GM23338 (cell line): ENCODE data around the gene ARSH. TPM values are rescaled to one million over a fixed set of nuclear protein-coding genes. Genes with fewer than 3 reads are reported as not detected.

Experiments used
- ATAC-seq: fragments of 200-7000 bp; cut with Tn5 transposase; 3 replicates; pipeline ENCODE4 v1.9.1; 2020
- DNase-seq: peaks from one replicate; pipeline ENCODE4 v3.0.0-alpha.2; 2015; ENCODE audit warnings: low spot score
- H2AFZ ChIP-seq: fragments of 200-600 bp; sonication (generic); 2 replicates; pipeline ENCODE4 v1.8.0; 2016; ENCODE audit warnings: antibody characterized with exemption, mild to moderate bottlenecking, moderate library complexity
- H3F3A ChIP-seq: fragments of 200-600 bp; sonication (generic); replicated peaks from 2 replicates; pipeline ENCODE4 v1.8.0; 2017; ENCODE audit warnings: antibody characterized with exemption, mixed run types, low read depth
- H3K27ac ChIP-seq: fragments of 200-600 bp; sonication (generic); 2 replicates; pipeline ENCODE4 v1.6.1; 2016; ENCODE audit warnings: low read depth
- H3K27me3 ChIP-seq: fragments of 200-600 bp; sonication (generic); 2 replicates; pipeline ENCODE4 v1.8.0; 2016; ENCODE audit warnings: mild to moderate bottlenecking, mixed run types, moderate library complexity; ENCODE audit not compliant: insufficient read depth
- H3K36me3 ChIP-seq: fragments of 200-600 bp; sonication (generic); 2 replicates; pipeline ENCODE4 v1.8.0; 2016; ENCODE audit warnings: mild to moderate bottlenecking; ENCODE audit not compliant: insufficient read depth
- H3K4me1 ChIP-seq: fragments of 200-600 bp; sonication (generic); 2 replicates; pipeline ENCODE4 v1.8.0; 2016; ENCODE audit warnings: mild to moderate bottlenecking, moderate library complexity; ENCODE audit not compliant: insufficient read depth
- H3K4me2 ChIP-seq: fragments of 200-600 bp; sonication (generic); 2 replicates; pipeline ENCODE4 v1.7.1; 2017; ENCODE audit warnings: mixed run types
- H3K4me3 ChIP-seq: fragments of 200-600 bp; sonication (generic); 2 replicates; pipeline ENCODE4 v1.6.1; 2016; ENCODE audit warnings: mixed run types
- H3K79me2 ChIP-seq: fragments of 200-600 bp; sonication (generic); replicated peaks from 2 replicates; pipeline ENCODE4 v1.8.0; 2017; ENCODE audit warnings: mild to moderate bottlenecking; ENCODE audit not compliant: insufficient read depth
- H3K9me2 ChIP-seq: fragments of 200-600 bp; sonication (generic); 2 replicates; pipeline ENCODE4 v1.8.0; 2017; ENCODE audit not compliant: insufficient read depth
- H4K20me1 ChIP-seq: fragments of 200-600 bp; sonication (generic); replicated peaks from 2 replicates; pipeline ENCODE4 v1.8.0; 2017; ENCODE audit warnings: mild to moderate bottlenecking; ENCODE audit not compliant: insufficient read depth
- H3K27ac Mint-ChIP-seq: 2 replicates; pipeline ENCODE4 v1.8.0; 2020; ENCODE audit warnings: inconsistent platforms, mild to moderate bottlenecking, moderate library complexity, mixed read lengths
- H3K27me3 Mint-ChIP-seq: 3 replicates; pipeline ENCODE4 v1.8.0; 2022; ENCODE audit warnings: low read depth, mild to moderate bottlenecking, moderate library complexity, mixed read lengths, inconsistent platforms; ENCODE audit not compliant: insufficient read depth, poor library complexity
- H3K36me3 Mint-ChIP-seq: 3 replicates; pipeline ENCODE4 v1.8.0; 2021; ENCODE audit warnings: low read depth, mild to moderate bottlenecking, inconsistent platforms, moderate library complexity, mixed read lengths
- H3K4me1 Mint-ChIP-seq: 3 replicates; pipeline ENCODE4 v1.8.0; 2020; ENCODE audit warnings: mild to moderate bottlenecking, inconsistent platforms, mixed read lengths
- H3K4me3 Mint-ChIP-seq: 3 replicates; pipeline ENCODE4 v1.8.0; 2021; ENCODE audit warnings: moderate library complexity, mild to moderate bottlenecking, inconsistent platforms, mixed read lengths
- H3K9me3 Mint-ChIP-seq: 3 replicates; pipeline ENCODE4 v1.8.0; 2020; ENCODE audit warnings: moderate library complexity, mild to moderate bottlenecking, inconsistent platforms, mixed read lengths
- CREB1 ChIP-seq: fragments of 250-450 bp; sonication (Bioruptor Pico); IDR thresholded peaks from 2 replicates; pipeline ENCODE4 v1.5.0; 2020; ENCODE audit warnings: low read depth, mild to moderate bottlenecking, moderate library complexity
- CTCF ChIP-seq, 2 experiments: fragments of 200-600 bp in 1 of 2; sonication (generic) in 1 of 2; conservative IDR thresholded peaks; 2 replicates each; pipeline versions ENCODE4 v1.5.1 to v1.6.1; 2016 to 2017; ENCODE audit warnings: antibody characterized with exemption in 2 of 2, low read depth in 2 of 2, mild to moderate bottlenecking in 2 of 2, moderate library complexity in 1 of 2
- ETS1 ChIP-seq: IDR thresholded peaks from 2 replicates; pipeline ENCODE4 v1.6.1; 2016; ENCODE audit warnings: antibody characterized with exemption
- EZH2 ChIP-seq: fragments of 200-600 bp; sonication (generic); IDR thresholded peaks from one replicate; pipeline ENCODE4 v1.8.0; 2017; ENCODE audit warnings: antibody characterized with exemption, mild to moderate bottlenecking, low read depth; ENCODE audit not compliant: unreplicated experiment
- EZH2phosphoT487 ChIP-seq: fragments of 200-600 bp; sonication (generic); IDR thresholded peaks from one replicate; pipeline ENCODE4 v1.8.1; 2018; ENCODE audit warnings: antibody characterized with exemption; ENCODE audit not compliant: unreplicated experiment
- JUNB ChIP-seq: IDR thresholded peaks from one replicate; pipeline ENCODE4 v1.6.1; 2016; ENCODE audit warnings: antibody characterized with exemption; ENCODE audit not compliant: unreplicated experiment
- NANOG ChIP-seq: IDR thresholded peaks from 2 replicates; pipeline ENCODE4 v1.6.1; 2016; ENCODE audit warnings: antibody characterized with exemption, borderline replicate concordance
- POLR2AphosphoS5 ChIP-seq: IDR thresholded peaks from 2 replicates; pipeline ENCODE4 v1.6.1; 2016; ENCODE audit warnings: antibody characterized with exemption, low read depth
- REST ChIP-seq: IDR thresholded peaks from one replicate; pipeline ENCODE4 v1.6.1; 2018; ENCODE audit warnings: antibody characterized with exemption; ENCODE audit not compliant: unreplicated experiment
- STAT1 ChIP-seq: IDR thresholded peaks from one replicate; pipeline ENCODE4 v1.6.1; 2016; ENCODE audit warnings: antibody characterized with exemption; ENCODE audit not compliant: unreplicated experiment
- ZNF114 ChIP-seq: fragments of 250-450 bp; sonication (Bioruptor Pico); IDR thresholded peaks from 2 replicates; pipeline ENCODE4 v1.5.0; 2020; ENCODE audit warnings: mild to moderate bottlenecking, moderate library complexity
- ZNF331 ChIP-seq: fragments of 250-450 bp; sonication (Bioruptor Pico); IDR thresholded peaks from 2 replicates; pipeline ENCODE4 v1.5.0; 2020; ENCODE audit warnings: low read depth, mild to moderate bottlenecking, moderate library complexity
- ZNF462 ChIP-seq: fragments of 250-450 bp; sonication (Bioruptor Pico); IDR thresholded peaks from 2 replicates; pipeline ENCODE4 v1.5.0; 2020; ENCODE audit warnings: mild to moderate bottlenecking, moderate library complexity
- polyA plus RNA-seq: library from polyadenylated mRNA; unstranded; fragments of >200 nt; fragmentation: Nextera tagmentation; extraction: Ambion mirVana; gene quantifications from 2 replicates; pipeline ENCODE4 v1.2.1, GENCODE V29; 2016
- total RNA-seq: library from RNA; depleted of rRNA; stranded (reverse); fragments of >200 nt; shearing (Covaris generic); gene quantifications from 2 replicates; pipeline ENCODE4 v1.2.3, GENCODE V29; 2014

ARSH gene
- total and polyA plus RNA-seq, 2 experiments from 2014 or later = not detected

- no peak for DNase-seq
- no peaks in the 10 kb centered on the region for H3K27me3 Mint-ChIP-seq
- Histone ChIP-seq H3K9me2 (no peaks in the 10 kb centered on the region), H4K20me1 (no peaks in the 10 kb centered on the region), H3K36me3 (no peaks in the 10 kb centered on the region), H3K79me2 (no peaks in the 10 kb centered on the region), H3K27me3 (no peaks in the 10 kb centered on the region), H3K4me1 (no peaks in the 10 kb centered on the region), H2AFZ (no peak overlapping the region), H3K4me3 (no peak overlapping the region), H3K4me2 (no peak overlapping the region), H3F3A (no peaks in the 10 kb centered on the region), H3K27ac (no peak overlapping the region)
- no peak overlapping the region for H3K4me3 Mint-ChIP-seq
- no peaks in the 10 kb centered on the region for H3K9me3 Mint-ChIP-seq
- no peak overlapping the region for H3K27ac Mint-ChIP-seq
- H3K4me1 Mint-ChIP-seq = no peaks in the 10 kb centered on the region; the same call in 2 of the 3 replicates
- no peak for ATAC-seq
- TF ChIP-seq STAT1 = no peak
- no peak for TF ChIP-seq NANOG
- no peak for TF ChIP-seq EZH2
- TF ChIP-seq CTCF (conservative IDR thresholded peaks at IDR 0.05; ENCODE audit: low read depth in 2 of 2) = no peak
- TF ChIP-seq POLR2AphosphoS5 = no peak
- TF ChIP-seq ZNF114 = no peak
- no peak for TF ChIP-seq ZNF462 (CRISPR knock-in tag)
- no peak for TF ChIP-seq ZNF331
- TF ChIP-seq EZH2phosphoT487 = no peak
- no peak for TF ChIP-seq JUNB
- no peak for TF ChIP-seq CREB1
- no peak for TF ChIP-seq REST
- no peak for TF ChIP-seq ETS1
- H3K36me3 Mint-ChIP-seq = no peaks in the 10 kb centered on the region
These were observed 16.8 kb upstream of the ARSH start for GRCh38 chrX:2989565-2989964.
